GM19468 (cell line): ENCODE results near the gene ITPRID2.

ENCODE experiments used
- ATAC-seq: cut with Tn5 transposase; IDR thresholded peaks from one replicate; pipeline ENCODE4 v1.9.1; 2021; ENCODE audit warnings: mild to moderate bottlenecking, moderate library complexity, moderate number of reproducible peaks; ENCODE audit not compliant: unreplicated experiment; ENCODE audit errors: extremely low read depth

ITPRID2 gene

GRCh38 chr2:181878448-181878847 is 13.1 kb upstream of the ITPRID2 start:
- no peak for ATAC-seq

- ATAC-seq = no peak
Observed at GRCh38 chr2:181879295-181879694, 12.2 kb upstream of the ITPRID2 start.

DNA sequence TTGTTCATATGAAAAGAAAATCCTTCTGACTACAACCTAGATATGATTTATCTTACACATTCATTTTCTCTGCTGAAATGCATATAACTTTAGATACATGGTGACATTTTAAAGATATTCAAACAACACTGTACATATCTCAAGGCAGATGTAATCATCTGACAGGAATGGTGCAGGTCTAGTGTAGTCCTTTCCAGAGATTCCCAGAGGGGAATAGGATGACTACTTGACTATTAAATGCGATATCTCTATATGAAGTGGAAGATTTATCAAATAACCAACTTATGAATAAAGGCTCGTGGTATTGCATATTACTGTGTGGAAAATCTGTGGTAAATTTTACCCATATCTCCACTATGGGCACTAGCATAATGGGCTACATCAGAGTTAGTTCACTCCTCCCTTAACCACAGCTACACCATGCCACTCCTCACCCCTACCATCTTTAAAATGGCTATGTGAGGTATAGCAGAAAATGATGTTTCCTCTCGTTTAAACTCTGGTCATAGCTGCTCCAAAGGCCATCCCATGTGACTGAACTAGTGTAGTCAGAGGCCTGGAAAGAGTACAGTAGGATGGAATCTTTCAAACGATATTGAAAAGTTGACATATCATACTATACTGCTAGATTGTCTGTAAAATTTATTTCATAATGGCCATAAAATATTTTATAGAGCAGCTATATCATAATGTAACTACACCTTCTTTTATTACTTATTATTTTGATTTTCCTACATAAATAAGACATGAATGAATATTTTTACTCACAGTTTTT is 9.1 kb upstream of the ITPRID2 start:
- no peak for ATAC-seq

DNA sequence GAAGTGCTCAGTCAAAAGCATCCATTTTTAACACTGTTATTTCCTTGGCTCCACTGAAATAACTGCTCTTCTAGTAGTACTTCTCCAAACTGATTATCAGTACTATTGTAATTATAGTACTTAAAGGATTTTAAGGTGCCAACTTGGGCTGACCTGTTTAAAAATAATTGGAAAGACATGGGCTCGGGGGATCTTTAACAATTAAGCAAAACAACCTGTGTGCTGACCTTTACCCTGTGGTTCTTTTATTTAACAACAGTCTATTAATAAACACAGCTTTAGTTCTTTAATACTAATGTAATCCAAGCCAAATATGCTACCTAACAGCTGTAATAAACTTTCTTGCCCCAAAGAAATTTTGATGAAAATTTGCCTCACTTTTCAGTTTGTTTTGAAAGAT is 6.9 kb upstream of the ITPRID2 start:
- ATAC-seq = no peak

DNA sequence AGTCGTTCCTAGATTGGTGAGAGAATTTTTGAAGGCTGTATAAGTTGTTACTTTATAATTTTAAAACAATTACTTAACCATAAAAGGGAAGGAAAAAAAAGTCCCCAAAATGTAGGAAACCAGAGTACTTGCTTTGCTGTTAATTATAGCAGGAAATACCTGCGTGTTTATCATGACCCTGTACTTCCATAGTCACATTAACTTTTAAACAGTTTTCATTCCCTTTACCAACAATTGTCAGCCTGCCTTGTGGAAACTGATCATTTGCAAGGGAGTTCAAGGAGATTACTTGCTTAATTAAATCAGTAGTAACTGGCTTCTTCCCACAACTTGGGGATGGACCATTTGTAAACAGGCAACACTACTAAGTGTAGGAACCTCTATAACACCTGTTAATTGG is 6.4 kb upstream of the ITPRID2 start:
- no peak for ATAC-seq

DNA sequence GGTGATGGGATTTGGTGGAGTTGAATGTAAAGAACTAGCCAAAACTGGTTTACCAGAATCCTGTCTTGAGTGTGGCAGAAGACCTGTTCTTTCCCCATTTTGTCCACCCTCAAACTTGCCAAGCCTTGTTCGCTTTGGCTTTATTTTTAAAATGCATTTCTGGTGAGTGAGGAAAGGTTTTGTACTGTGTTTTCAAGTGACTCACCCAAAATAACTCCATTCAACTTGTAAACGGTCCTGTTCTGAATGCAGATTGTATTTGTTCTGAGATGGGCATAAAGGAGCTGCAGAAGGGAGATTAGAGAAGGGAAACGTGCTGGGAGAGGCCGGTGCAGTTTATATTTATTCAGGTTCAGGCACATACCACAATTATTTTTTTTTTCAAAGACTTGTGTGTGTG is 5.3 kb upstream of the ITPRID2 start:
- no peak for ATAC-seq

GRCh38 chr2:181887045-181887444 is 4.5 kb upstream of the ITPRID2 start:
- no peak for ATAC-seq

GRCh38 chr2:181889776-181890175 is 1.8 kb upstream of the ITPRID2 start:
- ATAC-seq = no peak

DNA sequence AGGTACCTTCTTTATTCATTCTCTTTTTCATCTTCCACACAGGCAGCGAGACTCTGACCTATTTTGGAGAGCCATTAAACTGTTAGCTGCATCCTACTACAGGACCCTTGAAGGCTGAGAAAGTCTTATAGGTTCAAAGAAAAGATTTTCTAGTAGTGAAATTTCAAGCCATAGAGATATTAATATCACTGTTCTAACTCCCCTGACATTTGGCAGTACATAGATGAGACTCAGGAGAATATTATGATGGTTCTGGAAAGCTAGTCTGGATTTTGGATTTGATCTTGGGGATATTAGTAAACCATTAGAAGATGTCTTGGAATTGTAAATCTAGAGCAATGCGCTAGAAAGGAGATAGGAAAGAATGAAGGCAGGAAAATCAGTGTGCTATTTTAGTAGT is 1.3 kb upstream of the ITPRID2 start:
- ATAC-seq = no peak

- peak; percentile 37 for ATAC-seq
Observed at GRCh38 chr2:181891966-181892798, 652 bp downstream of the ITPRID2 start.

DNA sequence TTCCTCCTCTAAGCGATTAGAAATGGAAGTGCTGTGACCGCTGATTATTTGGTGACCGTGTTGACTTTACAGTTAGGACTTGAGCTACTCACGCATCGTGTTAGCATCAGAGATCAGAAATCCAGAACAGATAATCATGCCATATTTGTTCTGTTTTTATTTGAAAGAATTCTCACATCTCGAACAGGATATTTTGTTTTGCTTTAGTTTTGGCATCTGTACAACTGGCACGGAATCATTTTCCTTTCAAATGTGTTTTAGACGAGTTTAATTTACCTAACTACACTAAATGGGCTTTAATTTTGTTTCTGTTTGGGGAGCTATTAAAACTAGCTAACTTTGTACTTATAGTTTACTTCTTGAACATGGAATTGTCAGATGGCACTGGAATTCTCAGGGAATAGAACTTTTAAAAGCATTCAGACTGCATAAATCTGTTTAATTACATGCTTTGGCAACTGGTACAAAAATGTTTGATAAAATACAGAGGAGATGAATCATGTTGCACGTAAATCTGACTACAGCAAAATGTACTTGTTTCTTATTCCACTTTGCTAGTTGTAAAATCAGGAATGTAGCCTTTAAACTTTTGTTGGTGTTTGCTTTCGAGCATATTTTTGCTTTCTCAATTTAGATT is 1.4 kb downstream of the ITPRID2 start:
- ATAC-seq = no peak

- ATAC-seq = no peak
Observed at GRCh38 chr2:181894381-181894780, 2.9 kb downstream of the ITPRID2 start.

DNA sequence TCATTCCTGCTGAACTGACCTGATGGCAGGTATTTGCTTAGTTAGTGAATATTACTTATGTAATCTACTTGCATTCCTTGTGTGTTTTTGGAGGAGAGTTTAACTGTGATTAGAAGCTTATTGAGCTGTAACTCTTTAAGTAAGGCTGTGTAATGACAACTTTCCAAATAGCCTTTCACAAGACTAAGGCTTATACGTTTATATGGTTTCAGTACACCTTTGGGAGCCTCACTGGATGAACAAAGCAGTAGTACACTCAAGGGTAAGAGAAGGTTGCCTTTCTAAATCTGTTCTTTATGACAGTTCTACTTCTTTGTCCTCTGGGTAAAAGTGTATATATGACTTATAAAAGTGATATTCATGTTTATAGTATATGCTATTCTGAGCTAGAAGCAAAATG is 4.3 kb downstream of the ITPRID2 start:
- ATAC-seq = no peak

DNA sequence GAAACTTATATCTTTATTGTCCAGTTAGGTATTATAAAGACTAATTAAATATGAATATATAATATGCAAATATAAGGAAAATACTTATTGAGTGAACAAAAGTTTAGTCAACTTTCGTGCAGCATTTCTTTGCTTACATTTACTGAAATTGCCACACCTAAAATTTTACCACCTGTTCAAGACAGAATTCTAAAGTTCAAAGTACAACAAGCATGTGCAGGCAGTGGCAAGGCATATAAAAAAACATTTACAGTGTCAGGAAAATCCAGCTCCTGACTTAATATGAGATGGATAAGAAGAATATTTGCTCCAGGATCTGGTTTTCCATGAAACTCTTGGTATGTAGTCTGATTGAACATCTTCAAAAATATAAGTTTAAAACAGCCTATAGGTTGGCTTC is 4.8 kb downstream of the ITPRID2 start:
- ATAC-seq = no peak

DNA sequence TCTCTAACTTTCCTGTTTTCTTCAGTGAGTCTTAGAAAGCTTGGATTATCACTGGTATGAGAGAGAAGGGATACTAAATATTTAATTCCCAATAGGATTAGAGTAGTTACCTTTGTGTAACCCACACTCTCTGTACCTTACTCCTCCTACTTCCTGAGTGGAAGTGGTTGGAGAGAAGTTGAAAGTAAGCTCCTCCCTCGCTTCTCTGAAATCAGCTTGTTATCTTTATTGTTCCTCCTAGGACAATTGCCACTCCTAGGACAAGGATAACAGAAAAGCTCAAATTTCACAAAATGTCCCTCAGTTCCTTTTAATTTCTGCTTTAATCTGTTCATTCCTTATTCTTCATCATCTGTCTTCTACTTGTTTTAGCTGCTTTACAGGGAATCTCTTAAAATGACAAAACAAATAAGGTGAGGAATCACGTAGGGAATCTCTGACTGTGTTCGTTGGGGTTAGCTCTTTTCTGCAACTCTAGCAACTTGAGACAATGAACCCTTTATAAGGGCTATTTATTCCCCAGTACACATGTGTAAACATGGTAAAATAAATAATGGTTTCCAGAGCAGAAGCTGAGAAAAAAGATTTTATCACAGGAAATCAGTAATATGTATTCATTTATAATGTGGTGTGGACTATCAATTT is 8.6 kb downstream of the ITPRID2 start:
- ATAC-seq = no peak

DNA sequence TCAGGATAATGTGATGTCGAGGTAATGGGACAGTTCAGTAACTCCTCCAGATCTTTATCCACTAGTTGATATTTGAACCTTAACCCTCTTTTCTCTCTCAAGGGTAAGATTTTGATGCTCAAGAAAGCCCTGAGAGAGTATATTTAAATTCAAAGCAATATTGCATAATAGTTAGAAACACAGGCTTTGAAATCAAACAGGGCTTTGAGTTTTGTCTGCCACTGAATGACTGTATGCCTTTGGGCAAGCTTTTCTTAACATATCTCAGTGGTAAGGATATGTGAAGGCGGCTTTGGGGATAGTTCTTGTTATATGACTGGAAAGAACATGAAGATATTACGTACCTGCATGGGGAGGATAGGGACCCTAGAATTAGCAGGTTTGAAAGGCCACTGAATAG is 11.1 kb downstream of the ITPRID2 start:
- no peak for ATAC-seq

DNA sequence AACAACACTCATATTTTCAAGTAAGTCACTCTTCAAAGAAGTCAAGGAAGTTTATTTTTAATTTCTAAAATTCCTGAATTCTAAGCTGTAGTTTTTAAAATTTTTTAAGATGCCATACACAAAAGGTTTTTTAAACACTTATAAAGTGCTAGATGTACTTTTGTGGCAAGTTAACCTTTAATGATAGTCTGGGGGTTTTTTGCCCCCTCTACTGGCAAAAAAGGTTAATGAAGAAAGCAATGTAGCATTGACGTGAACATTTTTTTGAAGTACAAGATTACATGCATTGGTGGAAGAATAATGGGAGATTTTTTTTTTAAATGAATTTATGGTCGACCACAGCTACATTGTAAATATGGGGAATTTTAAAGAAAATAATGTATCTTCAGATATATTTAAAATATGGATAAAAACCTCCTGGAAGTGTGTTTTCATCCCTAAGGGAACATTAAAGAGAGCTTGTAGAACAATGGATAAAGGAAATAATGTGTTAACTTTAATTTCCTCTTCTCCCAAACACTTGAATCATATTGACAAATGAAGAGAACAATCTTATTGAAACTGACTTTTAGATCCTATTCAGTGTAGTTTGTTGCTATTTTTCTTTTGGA is 12.6 kb downstream of the ITPRID2 start:
- no peak for ATAC-seq

GRCh38 chr2:181907057-181907456 is 15.5 kb downstream of the ITPRID2 start:
- no peak for ATAC-seq

DNA sequence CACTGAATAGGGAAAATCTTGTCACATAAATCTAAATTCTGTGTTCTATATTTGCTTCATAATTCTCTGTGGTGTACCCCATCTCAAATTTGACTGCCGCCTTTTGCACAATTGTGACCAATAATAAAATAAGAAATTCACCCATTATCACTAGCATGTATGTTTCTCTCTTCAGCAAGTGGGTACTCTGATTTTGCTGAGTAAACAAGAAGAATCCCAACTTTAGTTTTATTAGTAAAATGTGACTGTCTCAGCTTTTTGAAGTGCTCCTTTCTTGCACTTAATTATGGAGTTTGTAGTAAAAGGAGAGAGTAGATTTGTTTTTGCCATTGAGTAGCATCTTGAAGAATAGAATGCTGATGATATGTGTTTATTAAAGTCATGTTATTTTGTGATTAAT is 16.1 kb downstream of the ITPRID2 start:
- ATAC-seq = no peak
